GM19463 (cell line): ENCODE results near the gene PBX4.

Source experiments
- ATAC-seq: cut with Tn5 transposase; IDR thresholded peaks from one replicate; pipeline ENCODE4 v1.9.1; 2021; ENCODE audit warnings: mild to moderate bottlenecking, moderate library complexity; ENCODE audit not compliant: unreplicated experiment

PBX4 gene

GRCh38 chr19:19649580-19649995 is 31.1 kb upstream of the PBX4 start:
- no peak for ATAC-seq

DNA sequence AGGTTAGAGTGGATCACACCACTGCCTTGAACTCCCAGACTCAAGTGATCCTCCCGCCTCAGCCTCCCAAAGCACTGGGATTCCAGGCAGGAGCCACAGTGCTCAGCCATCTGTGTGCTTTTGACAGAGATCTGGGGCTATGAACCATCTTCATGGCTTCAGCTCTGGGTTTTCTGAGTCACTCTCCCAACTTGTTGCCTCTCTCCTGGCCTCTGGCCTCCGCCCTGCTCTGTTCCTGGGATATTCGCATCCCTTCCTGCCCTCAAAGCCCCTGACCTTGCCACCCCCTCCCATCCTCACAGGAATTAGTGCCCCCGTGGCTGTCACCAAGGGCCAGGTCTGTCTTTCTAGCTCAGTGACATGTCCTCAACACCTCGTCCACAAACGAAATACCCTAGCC is 30.7 kb upstream of the PBX4 start:
- ATAC-seq: no peak

DNA sequence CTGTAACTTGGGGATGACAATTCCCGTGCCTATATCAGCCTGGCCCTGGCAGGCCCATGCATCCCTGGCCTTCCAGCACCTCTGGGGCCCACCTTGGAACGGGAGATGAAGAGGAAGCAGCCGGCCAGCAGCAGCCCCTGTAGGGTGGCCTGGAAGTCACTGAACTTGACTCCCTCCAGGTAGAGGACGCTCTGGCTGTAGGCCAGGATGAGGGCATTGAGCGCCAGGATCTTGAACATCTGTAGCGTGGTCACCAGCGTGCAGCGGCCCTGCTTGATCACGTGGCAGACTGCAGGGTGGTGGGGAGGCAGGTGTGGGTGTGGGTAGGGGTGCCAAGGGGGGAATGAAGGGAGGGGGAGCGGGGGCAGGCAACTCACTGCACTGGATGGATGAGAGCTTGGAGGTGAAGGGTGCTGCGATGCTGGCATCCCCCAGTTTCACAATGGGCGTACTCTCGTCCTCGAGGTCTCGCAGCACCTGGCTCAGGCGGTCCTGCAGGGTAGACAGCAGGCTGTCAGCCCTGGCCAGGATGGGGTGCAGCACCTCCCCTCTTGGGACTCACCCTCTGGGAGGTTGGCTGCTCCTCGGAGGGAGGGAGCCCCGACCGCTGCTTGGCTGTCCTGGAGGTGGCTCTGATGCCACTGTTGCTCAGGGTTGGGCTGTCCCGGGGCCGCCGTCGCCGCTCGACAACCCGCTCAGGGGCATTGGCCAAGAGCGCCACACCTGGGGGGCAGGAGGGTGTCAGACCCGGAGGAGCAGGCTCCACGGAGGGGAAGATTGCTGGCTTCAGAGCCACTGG is 28.7 kb upstream of the PBX4 start:
- no peak for ATAC-seq

GRCh38 chr19:19645233-19645870 is 26.9 kb upstream of the PBX4 start:
- ATAC-seq: no peak

DNA sequence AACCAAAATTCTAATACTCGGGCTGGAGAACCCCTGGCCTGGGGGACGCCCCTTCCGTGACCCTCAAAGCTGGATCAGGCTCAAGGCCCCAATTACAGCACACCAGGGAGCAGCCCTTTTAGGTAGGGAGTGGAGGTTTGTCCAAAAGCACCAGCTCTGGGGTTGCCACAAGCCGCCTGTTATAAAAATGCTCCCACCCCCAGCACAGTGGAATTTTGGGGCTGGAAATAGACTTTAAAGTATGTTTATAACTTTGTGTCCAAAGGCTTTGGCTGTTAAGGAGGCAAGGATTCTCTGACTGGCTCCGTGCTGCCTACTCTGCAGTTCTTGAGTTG is 25.5 kb upstream of the PBX4 start:
- no peak for ATAC-seq

- ATAC-seq: peak; percentile 84
Measured at GRCh38 chr19:19643158-19644053, 24.9 kb upstream of the PBX4 start, which contains the start of gene GMIP. GMIP (minus strand) TSS chr19:19643657; CDS start chr19:19643529, 128 bp downstream.

DNA sequence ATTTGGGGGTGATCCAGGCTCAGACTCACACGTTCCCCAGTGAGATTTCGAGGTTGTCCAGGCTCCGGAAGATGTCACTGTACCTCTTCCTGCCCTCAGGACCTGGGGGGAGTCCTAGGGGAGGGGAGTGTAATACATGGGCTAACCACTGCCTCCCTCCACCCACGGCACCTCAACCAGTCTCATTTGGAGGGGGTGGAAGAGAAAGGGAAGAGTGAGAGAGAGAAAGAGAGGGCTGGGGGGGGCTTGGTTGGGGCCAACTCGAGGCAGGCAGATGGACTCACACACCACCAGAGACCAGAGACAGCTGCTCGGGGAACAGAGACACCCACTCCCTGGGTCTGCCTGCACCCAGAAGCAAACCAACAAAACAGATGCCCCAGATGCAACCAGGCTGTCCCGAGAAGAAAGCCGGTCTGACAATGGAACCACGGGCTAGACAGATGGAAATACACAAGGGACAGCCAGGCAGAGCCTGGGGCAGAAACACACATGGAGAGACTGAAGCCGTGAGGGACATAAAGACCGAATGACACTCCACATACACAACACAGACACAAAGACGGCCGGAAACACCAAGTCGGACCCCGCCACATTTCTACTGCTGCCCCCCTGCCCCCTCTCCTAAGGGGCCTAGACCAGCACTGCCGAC is 24.1 kb upstream of the PBX4 start:
- no peak for ATAC-seq

DNA sequence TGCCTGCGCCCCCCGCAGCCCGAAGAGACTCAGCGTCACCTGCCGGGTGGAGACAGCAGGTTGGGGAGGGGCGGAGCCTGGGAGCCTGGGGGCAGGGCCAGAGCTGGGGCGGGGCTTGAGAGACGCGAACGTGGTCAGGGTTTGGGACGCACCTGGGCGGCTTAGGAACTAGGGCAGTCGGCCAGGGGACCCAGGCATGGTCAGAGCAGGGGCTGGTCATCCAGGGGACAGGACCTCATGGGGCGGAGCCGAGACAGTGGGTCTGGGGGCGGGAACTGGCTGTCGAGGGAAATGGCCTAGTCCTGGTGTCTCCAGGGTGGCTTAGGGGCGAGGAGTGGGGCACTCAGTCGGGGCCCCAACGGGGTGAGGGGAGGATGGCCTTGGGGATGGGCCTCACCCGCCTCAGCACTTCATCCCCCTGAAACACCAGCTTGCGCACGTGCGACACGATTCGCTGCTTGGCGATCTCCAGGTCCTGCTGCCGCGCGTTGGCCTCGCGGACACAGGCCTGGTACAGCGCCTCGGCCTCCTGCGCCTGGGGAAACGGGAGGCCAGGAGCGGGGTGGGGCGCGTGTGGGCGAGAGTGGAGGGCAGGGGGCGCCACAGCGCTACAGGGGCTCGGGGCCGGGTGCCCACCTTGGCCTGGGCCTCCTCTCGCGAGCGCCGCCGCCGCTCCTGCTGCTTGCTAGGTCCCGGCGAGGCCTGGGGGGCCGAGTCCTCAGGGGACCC is 19.2 kb upstream of the PBX4 start:
- no peak for ATAC-seq

DNA sequence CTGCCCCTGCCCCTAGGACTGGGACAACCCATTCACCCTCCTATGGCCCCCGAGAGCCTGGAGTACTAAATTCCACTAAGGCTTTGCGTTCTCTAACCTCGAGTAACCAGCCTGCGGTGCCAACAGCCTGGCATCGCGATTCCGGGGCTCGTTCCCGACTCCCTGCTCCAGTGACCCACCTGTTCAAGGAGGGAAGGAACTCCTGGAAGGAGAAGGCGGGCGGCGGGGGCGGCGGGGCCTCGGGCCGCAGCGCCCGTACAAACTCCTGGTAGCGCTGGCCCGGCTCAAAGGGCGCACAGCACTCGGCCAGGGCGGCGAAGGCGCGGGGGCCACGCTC is 18.7 kb upstream of the PBX4 start:
- no peak for ATAC-seq

- no peak for ATAC-seq
Measured at GRCh38 chr19:19636573-19637185, 18.2 kb upstream of the PBX4 start.

DNA sequence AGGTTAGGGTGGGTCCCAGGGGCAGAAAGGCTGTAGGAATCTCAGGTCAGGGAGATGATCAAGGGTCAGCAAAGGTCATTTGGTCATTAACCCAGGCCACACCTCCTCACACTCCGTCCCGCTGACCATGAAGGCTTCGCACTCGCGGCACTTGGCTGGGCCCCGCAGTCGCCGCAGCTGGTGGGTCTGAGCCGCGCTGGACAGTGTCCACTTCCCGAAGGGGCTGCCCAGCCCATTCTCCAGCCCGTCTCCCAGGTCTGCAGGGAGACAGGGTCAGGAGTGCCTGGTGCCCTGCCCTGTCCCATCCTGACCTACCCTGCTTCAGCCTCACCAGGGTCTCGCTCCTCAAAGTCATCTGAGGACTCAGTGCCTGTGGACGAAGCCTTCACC is 16.8 kb upstream of the PBX4 start:
- no peak for ATAC-seq

DNA sequence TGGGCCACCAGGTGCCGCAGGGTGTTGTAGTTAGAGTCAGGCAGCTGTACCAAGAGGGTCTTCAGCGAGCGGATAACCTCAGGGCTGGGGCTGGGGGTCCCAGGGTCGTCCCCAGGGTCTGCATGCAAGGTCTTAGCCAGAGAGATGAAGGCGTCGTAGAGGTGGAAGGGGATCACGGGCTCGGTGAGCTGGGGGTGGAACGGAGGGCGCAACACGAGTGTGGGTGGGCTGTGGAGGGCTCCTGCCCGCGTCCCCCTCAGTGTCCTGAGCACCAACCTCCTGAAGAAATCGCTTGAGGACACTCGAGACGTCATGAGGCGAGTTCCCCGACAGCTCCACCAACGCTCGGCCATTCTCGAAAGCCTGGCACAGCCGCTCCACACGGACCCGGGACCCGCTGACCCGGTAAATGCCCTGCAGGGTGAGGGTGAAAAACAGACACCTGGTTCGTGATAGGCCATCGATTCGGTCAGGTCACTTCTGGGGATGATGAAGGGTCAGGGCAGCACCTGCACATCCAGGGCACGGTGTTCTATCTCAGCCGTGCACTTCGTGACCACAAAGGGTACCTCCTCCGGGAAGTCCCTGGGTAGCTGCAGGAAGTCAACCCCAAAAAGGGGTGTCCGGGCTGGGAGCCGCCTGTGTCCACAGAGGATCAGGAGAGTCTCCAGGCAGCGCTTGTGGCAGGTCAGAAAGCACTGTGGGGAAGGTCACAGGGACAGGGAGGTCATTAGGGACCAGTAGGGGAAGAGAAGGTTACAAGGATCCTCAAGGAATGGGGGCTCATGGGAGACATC is 16.2 kb upstream of the PBX4 start:
- no peak for ATAC-seq

- no peak for ATAC-seq
Measured at GRCh38 chr19:19633711-19634515, 15.4 kb upstream of the PBX4 start.

DNA sequence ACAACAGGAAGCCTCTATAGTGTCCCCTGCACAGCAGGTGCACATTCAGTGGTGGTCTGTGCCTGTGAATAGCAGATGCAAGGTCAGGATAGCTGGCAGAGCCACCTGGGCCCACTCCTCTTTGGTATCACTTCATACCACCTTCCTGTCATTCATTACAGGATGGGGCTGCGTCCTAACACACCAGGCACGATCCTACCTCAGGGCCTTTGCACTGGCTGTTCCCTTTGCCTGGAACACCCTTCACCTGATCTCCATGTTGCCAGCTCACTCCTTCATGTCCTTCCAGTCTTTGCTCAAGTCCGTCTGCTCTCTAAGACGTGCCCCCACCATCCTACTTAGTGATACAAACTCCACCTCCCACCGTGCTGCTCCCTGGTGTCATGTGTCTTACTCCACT is 14.2 kb upstream of the PBX4 start:
- ATAC-seq: no peak

- no peak for ATAC-seq
Measured at GRCh38 chr19:19631346-19631745, 12.9 kb upstream of the PBX4 start.

DNA sequence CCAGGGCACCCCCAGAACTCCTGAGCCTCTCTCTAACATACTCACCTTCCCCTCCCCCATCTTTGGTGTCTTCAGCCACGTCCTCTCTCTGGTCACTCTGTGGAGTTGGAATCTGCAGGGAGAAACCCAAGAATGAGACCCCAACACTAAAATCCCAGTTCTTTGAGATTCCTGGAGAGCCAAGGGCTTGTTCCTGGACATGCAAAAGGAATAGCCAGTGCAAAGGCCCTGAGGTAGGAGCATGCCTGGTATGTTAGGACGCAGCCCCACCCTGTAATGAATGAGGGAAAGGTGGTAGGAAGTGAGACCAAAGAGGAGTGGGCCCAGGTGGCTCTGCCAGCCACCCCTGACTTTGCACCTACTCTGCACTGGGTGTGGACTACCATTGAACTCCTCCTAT is 11.9 kb upstream of the PBX4 start:
- no peak for ATAC-seq

GRCh38 chr19:19630062-19630414 is 11.6 kb upstream of the PBX4 start:
- no peak for ATAC-seq

DNA sequence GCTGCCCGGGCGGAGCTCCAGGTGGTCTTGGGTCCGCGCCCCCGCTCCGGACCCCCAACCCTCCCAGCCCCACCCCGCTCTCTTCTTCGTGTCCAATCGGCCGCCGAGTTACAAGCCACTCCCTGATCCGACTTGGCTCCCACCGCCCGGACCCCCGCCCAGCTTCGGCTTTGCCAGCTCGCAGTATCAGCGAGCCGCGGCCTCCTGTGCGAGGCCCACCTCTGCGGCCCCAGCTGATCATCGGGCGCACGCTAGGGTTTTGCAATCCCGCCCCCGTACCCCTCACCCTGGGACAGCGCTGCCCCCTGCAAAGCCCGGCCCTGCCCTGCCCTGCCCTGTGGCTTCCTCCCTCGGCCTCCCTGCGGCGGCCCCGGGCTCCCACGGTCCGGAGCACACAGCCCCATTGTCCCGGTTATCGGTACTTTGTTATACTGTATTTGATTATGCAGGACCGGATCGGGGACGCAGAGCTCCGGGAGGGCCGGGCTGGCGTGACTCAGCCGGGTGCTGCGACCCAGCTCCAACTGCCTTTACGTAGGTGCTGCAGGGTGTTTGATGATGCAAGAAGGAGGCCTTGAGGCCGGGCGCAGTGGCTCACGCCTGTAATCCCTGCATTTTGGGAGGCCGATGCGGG is 10.1 kb upstream of the PBX4 start:
- ATAC-seq: peak; percentile 15
